K562 (cell line): Measurements from ENCODE around the gene MMP28. TPM values are rescaled to one million over a fixed set of nuclear protein-coding genes. Genes with fewer than 3 reads are reported as not detected.

Experiments
- ATAC-seq: fragments of 200-7000 bp; cut with Tn5 transposase; 3 replicates; pipeline ENCODE4 v1.9.1; 2020; ENCODE audit warnings: moderate library complexity
- BruUV-seq: library from RNA; stranded (reverse); fragments of 400-500 nt; replicated peaks from 2 replicates; lab custom pipeline; 2021; lab: Mats Ljungman, UMichigan
- CTCF ChIA-PET: fragments of 300-600 bp; formaldehyde crosslinking; extraction: SDS; loops from one replicate; lab custom pipeline; 2021; ENCODE audit warnings: low intra/inter-chr PET ratio; lab: Yijun Ruan, JAX
- POLR2A ChIA-PET: fragments of 300-600, 350-650 bp; sonication (Branson Sonifier 250); formaldehyde crosslinking; extraction: SDS; loops from one replicate; lab custom pipeline; 2021; ENCODE audit warnings: antibody characterized with exemption, inconsistent platforms; lab: Yijun Ruan, JAX
- DNase-seq, 4 experiments: peaks; one replicate each; pipeline versions ENCODE4 v3.0.0 to v3.0.0-alpha.2; 2011 to 2018; ENCODE audit warnings: low spot score in 3 of 4, mixed read lengths in 3 of 4; ENCODE audit errors: extremely low read depth in 1 of 4
- FAIRE-seq: peaks from 2 replicates; lab custom pipeline; 2011; peaks lifted over from hg19 to GRCh38; lab: Jason Lieb, UNC
- H2AFZ ChIP-seq: 2 replicates; pipeline ENCODE4 v1.6.0; 2011; ENCODE audit warnings: low read depth, low read length, control low read depth, inconsistent platforms
- H3K27ac ChIP-seq: fragments of 200-600 bp; 3 replicates; pipeline ENCODE4 v1.8.0; 2011; ENCODE audit warnings: low read depth, mild to moderate bottlenecking, control low read depth, inconsistent platforms, low read length, moderate library complexity, mixed read lengths; ENCODE audit errors: extremely low read depth
- H3K27me3 ChIP-seq, 2 experiments: fragments of 300-600 bp in 1 of 2; 2 replicates in 1 of 2; 3 replicates in 1 of 2; pipeline versions ENCODE4 v1.6.0 to v1.8.0; 2011; ENCODE audit warnings: inconsistent platforms in 2 of 2, low read length in 2 of 2, mild to moderate bottlenecking in 1 of 2, mixed read lengths in 1 of 2, moderate library complexity in 1 of 2; ENCODE audit not compliant: control insufficient read depth in 2 of 2, insufficient read depth in 2 of 2
- H3K36me3 ChIP-seq: fragments of 300-600 bp; 3 replicates; pipeline ENCODE4 v1.8.0; 2011; ENCODE audit warnings: mild to moderate bottlenecking, low read length, inconsistent platforms; ENCODE audit not compliant: control insufficient read depth, insufficient read depth
- H3K4me1 ChIP-seq, 2 experiments: fragments of 200-600 bp in 1 of 2; replicated peaks in 1 of 2; 2 replicates in 1 of 2; 3 replicates in 1 of 2; pipeline versions ENCODE4 v1.5.1 to v1.8.0; 2011; ENCODE audit warnings: inconsistent platforms in 2 of 2, low read length in 2 of 2, mild to moderate bottlenecking in 1 of 2, mixed read lengths in 1 of 2, moderate library complexity in 1 of 2; ENCODE audit not compliant: control insufficient read depth in 2 of 2, insufficient read depth in 2 of 2
- H3K4me2 ChIP-seq: 2 replicates; pipeline ENCODE4 v1.6.1; 2011; ENCODE audit warnings: low read length, control low read depth, inconsistent platforms, mixed read lengths; ENCODE audit not compliant: insufficient read depth
- H3K4me3 ChIP-seq: fragments of 200-600 bp; sonication (generic), shearing (Covaris generic); 2 replicates; pipeline ENCODE4 v1.5.1; 2016; ENCODE audit warnings: control low read depth, inconsistent platforms
- H3K79me2 ChIP-seq: fragments of 200-600 bp; 3 replicates; pipeline ENCODE4 v1.8.0; 2011; ENCODE audit warnings: low read length, inconsistent platforms; ENCODE audit not compliant: control insufficient read depth, insufficient read depth
- H3K9ac ChIP-seq, 2 experiments: 2 replicates each; pipeline versions ENCODE4 v1.6.0 to v1.6.1; 2011; ENCODE audit warnings: low read depth in 2 of 2, low read length in 2 of 2, control low read depth in 1 of 2, inconsistent platforms in 1 of 2, mild to moderate bottlenecking in 1 of 2, mixed read lengths in 1 of 2; ENCODE audit not compliant: insufficient read depth in 1 of 2
- H3K9me1 ChIP-seq: one replicate; pipeline ENCODE4 v1.6.0; 2011; ENCODE audit warnings: inconsistent platforms, mild to moderate bottlenecking, low read length, moderate library complexity; ENCODE audit not compliant: control insufficient read depth, insufficient read depth
- H3K9me3 ChIP-seq: replicated peaks from 2 replicates; pipeline ENCODE4 v1.5.1; 2011; ENCODE audit warnings: low read depth, low read length, inconsistent platforms; ENCODE audit not compliant: control insufficient read depth, insufficient read depth
- H4K20me1 ChIP-seq: replicated peaks from 2 replicates; pipeline ENCODE4 v1.6.1; 2011; ENCODE audit warnings: low read length, inconsistent platforms, mixed read lengths; ENCODE audit not compliant: control insufficient read depth, insufficient read depth
- CEBPB ChIP-seq: fragments of 450-650 bp; IDR thresholded peaks from 2 replicates; pipeline ENCODE4 v1.6.1; 2016; ENCODE audit warnings: missing genetic modification characterization, missing compliant biosample characterization
- CEBPG ChIP-seq, 3 experiments: fragments of 200-800 bp in 1 of 3; sonication (Bioruptor generic) in 1 of 3; sonication (generic) in 1 of 3; formaldehyde crosslinking in 1 of 3; IDR thresholded peaks in 2 of 3; conservative IDR thresholded peaks in 1 of 3; 2 replicates each; pipeline versions ENCODE4 v1.6.1 to v1.8.0; 2016 to 2022; ENCODE audit warnings: missing compliant biosample characterization in 2 of 3, missing genetic modification characterization in 2 of 3, mild to moderate bottlenecking in 1 of 3, missing genetic modification reagents in 1 of 3
- IRF2 ChIP-seq: sonication (generic); formaldehyde crosslinking; IDR thresholded peaks from 2 replicates; pipeline ENCODE4 v1.8.1; 2022; ENCODE audit warnings: mild to moderate bottlenecking, missing genetic modification reagents
- MYC ChIP-seq, 2 experiments: fragments of 250-450 bp in 1 of 2; sonication (Bioruptor Pico) in 1 of 2; IDR thresholded peaks; 2 replicates each; pipeline versions ENCODE4 v1.5.1 to v1.6.1; 2012 to 2021; ENCODE audit warnings: low read depth in 2 of 2, borderline replicate concordance in 1 of 2, improper control_type of control experiment in 1 of 2, low read length in 1 of 2, mild to moderate bottlenecking in 1 of 2, moderate library complexity in 1 of 2
- WGBS: fragments of 100-300 bp; shearing (Covaris generic); methylation state at CpG from one replicate; pipeline ENCODE4 v1.1.6; 2016; ENCODE audit warnings: low coverage, mixed read lengths; ENCODE audit not compliant: insufficient coverage; ENCODE audit errors: missing lambda C conversion rate; 5-methylcytosine and 5-hydroxymethylcytosine counted together
- in situ Hi-C: fragments of 300-500 bp; cut with MboI; formaldehyde crosslinking; loops from 4 replicates; pipeline ENCODE4 v1.15.0; 2018; ENCODE audit warnings: inconsistent platforms, mixed read lengths
- intact Hi-C: fragments of 100-400 bp; cut with micrococcal nuclease; formaldehyde crosslinking; loops from 2 replicates; pipeline ENCODE4 v1.14.2; 2022
- polyA plus RNA-seq, 8 experiments: library from polyadenylated mRNA; depleted of rRNA in 4 of 8; stranded (reverse) in 5 of 8; unstranded in 3 of 8; fragments of >200 nt; fragmentation: Nextera tagmentation in 2 of 8; fragmentation: Illumina TruSeq in 1 of 8; extraction: Ambion mirVana in 2 of 8; extraction: Trizol in 1 of 8; gene quantifications; 2 replicates each; pipeline versions ENCODE4 v1.2.1 to v1.2.3, GENCODE V29; 2011 to 2014; ENCODE audit warnings: inconsistent platforms in 1 of 8, missing spikeins in 1 of 8
- total RNA-seq, 7 experiments: library from RNA; depleted of rRNA in 6 of 7; stranded (reverse); fragments of >200 nt in 6 of 7; fragmentation: Illumina TruSeq in 2 of 7; extraction: Trizol in 2 of 7; gene quantifications; 2 replicates each; pipeline versions ENCODE4 v1.2.1 to v1.2.3, GENCODE V29; 2011 to 2021; ENCODE audit warnings: low replicate concordance in 1 of 7
- TF ChIP-seq, protein P1 (sequence below), 2 experiments: fragments of 450-650 bp in 1 of 2; sonication (generic) in 1 of 2; formaldehyde crosslinking in 1 of 2; IDR thresholded peaks in 1 of 2; conservative IDR thresholded peaks in 1 of 2; 2 replicates each; pipeline versions ENCODE4 v1.6.1 to v1.8.1; 2016 to 2023; ENCODE audit warnings: mild to moderate bottlenecking in 2 of 2, moderate library complexity in 2 of 2, inconsistent platforms in 1 of 2, missing genetic modification reagents in 1 of 2

MMP28 gene
- total and polyA plus RNA-seq, 9 of the 15 experiments (the other 6 are each of a cell fraction or from before 2014, with no cell fraction given), result not detected

DNA sequence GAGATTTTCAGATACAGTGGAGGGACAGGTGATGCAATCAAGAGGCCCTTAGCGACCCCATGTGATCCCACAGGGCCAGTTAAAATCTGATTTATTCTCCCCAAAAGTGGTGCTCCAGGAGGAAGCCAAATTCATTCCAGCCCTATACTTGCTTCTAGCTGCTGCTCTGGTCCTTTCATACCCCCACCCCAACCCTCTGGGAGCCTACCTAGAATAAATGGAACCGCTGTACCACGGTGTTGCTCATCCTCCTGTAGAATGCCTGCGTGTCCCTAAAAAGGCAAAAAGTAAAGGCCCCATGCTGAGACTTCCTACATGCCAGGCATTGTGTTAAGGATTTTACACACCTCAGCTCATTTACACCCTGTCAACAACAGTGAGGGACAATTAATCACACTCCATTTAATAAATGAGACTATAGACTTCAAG lies 66.0 kb downstream of the MMP28 start:
- H3K4me3 ChIP-seq, result no peak overlapping the region
- H3K4me1 ChIP-seq, result peaks cover 3 to 12% of the 10 kb centered on the region in 2 experiments; a peak in 3 of 5 replicates
- peak; percentile 46 for TF ChIP-seq CEBPB
- TF ChIP-seq, protein P1, sequence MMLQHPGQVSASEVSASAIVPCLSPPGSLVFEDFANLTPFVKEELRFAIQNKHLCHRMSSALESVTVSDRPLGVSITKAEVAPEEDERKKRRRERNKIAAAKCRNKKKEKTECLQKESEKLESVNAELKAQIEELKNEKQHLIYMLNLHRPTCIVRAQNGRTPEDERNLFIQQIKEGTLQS (IDR thresholded peaks at IDR 0.05), result peak; percentile 52
- TF ChIP-seq, protein P1 (CRISPR knock-in tag; conservative IDR thresholded peaks at IDR 0.05), result no peak
- no peak for TF ChIP-seq IRF2 (CRISPR knock-in tag)
- no peak for TF ChIP-seq MYC (IDR thresholded peaks at IDR 0.05; ENCODE audit: low read depth, low read length)
- no peak for TF ChIP-seq MYC (CRISPR knock-in tag; IDR thresholded peaks at IDR 0.05; ENCODE audit: borderline replicate concordance, low read depth)
- TF ChIP-seq CEBPG (CRISPR knock-in tag; IDR thresholded peaks at IDR 0.05), result no peak
- TF ChIP-seq CEBPG (tag; conservative IDR thresholded peaks at IDR 0.05 in 1 of 2, IDR thresholded peaks at IDR 0.05 in 1 of 2), result 0 out of 4 replicates have a peak, but pooled peaks of 1 of the 2 experiments have one; percentile 14
- H3K9me1 ChIP-seq, result no peaks in the 10 kb centered on the region
- ChIA-PET POLR2A (interaction anchor here (1.0 kb wide), 1 partner anchor 14 kb away, joined by 3 read pairs; no protein-coding TSS in a partner anchor), CTCF (no interaction called here)
- no peaks in the 10 kb centered on the region for H3K9me3 ChIP-seq
- BruUV-seq, result no TSS peak
- in situ Hi-C loops (loop anchor here (25.0 kb wide), 1 partner anchor 1292 kb away; no protein-coding TSS in a partner anchor), intact Hi-C loops (no loop called here)
- ATAC-seq (no peak), DNase-seq (no peak), FAIRE-seq (no peak)
- no peak overlapping the region for H2AFZ ChIP-seq
- no peak overlapping the region for H3K4me2 ChIP-seq
- peaks cover 30% of the 10 kb centered on the region for H3K36me3 ChIP-seq
- H4K20me1 ChIP-seq, result no peaks in the 10 kb centered on the region; the same call in none of the 2 replicates
- 56% methylated on average over 4 of the region's 4 CpGs for WGBS
- peaks cover 7 to 24% of the 10 kb centered on the region in 2 experiments; a peak in 3 of 5 replicates for H3K27me3 ChIP-seq
- H3K27ac ChIP-seq, result no peak overlapping the region
- no peaks in the 10 kb centered on the region for H3K79me2 ChIP-seq
- no peak overlapping the region for H3K9ac ChIP-seq
